Measurements from ENCODE around the gene KRTAP20-3.

KRTAP20-3 gene

GRCh38 chr21:30615199-30615598, 27.5 kb upstream of the KRTAP20-3 start:
- no peaks in the 10 kb centered on the region for H3K79me1 ChIP-seq (ENCODE audit: low read length)
- no peak overlapping the region for H3K9ac ChIP-seq (ENCODE audit: low read length)
- DNase-seq: no peak
- no peak overlapping the region for H4K8ac ChIP-seq (ENCODE audit: low read depth, low read length)
- no peak overlapping the region for H4K5ac ChIP-seq (ENCODE audit: low read length)
- no peak overlapping the region for H3K23ac ChIP-seq (ENCODE audit: low read length)
- no peak overlapping the region for H2AK5ac ChIP-seq (ENCODE audit: low read length)
- no peak overlapping the region for H3K4ac ChIP-seq (ENCODE audit: low read depth, low read length)
- no peaks in the 10 kb centered on the region for H3K79me2 ChIP-seq (ENCODE audit: control insufficient read depth, insufficient read depth, low read length)
- no peak overlapping the region for H3K18ac ChIP-seq (ENCODE audit: low read length)
- no peak overlapping the region for H2BK15ac ChIP-seq (replicated peaks; ENCODE audit: low read depth)
- no peaks in the 10 kb centered on the region for H3K4me1 ChIP-seq (ENCODE audit: control insufficient read depth, low read depth, low read length)
- H2BK120ac ChIP-seq (ENCODE audit: low read depth, low read length): no peak overlapping the region
- no peak overlapping the region for H2BK5ac ChIP-seq (ENCODE audit: low read length)
- no peak overlapping the region for H3K4me3 ChIP-seq (ENCODE audit: low read length)
- no peaks in the 10 kb centered on the region for H3K36me3 ChIP-seq (ENCODE audit: control insufficient read depth, insufficient read depth, low read length)
- H3K27me3 ChIP-seq (ENCODE audit: insufficient read depth, low read length, poor library complexity): no peaks in the 10 kb centered on the region
- H3K56ac ChIP-seq (ENCODE audit: low read length): no peak overlapping the region
- no peak overlapping the region for H3K27ac ChIP-seq (ENCODE audit: low read depth, low read length)
- H3K4me2 ChIP-seq (ENCODE audit: low read length): no peak overlapping the region

GRCh38 chr21:30616125-30616524, 26.5 kb upstream of the KRTAP20-3 start, which contains the start of gene KRTAP20-1:
KRTAP20-1 (plus strand) TSS chr21:30616425; CDS start chr21:30616455, 30 bp downstream.
- Histone ChIP-seq H3K79me1 (ENCODE audit: low read length) (no peaks in the 10 kb centered on the region), H3K56ac (ENCODE audit: low read length) (no peak within 1 kb of the TSS), H3K18ac (ENCODE audit: low read length) (no peak within 1 kb of the TSS), H3K36me3 (ENCODE audit: control insufficient read depth, insufficient read depth, low read length) (no peaks in the 10 kb centered on the region), H4K5ac (ENCODE audit: low read length) (no peak within 1 kb of the TSS), H3K27ac (ENCODE audit: low read depth, low read length) (no peak within 1 kb of the TSS), H3K4ac (ENCODE audit: low read depth, low read length) (no peak within 1 kb of the TSS), H3K4me1 (ENCODE audit: control insufficient read depth, low read depth, low read length) (no peaks in the 10 kb centered on the region), H4K8ac (ENCODE audit: low read depth, low read length) (no peak within 1 kb of the TSS), H3K27me3 (ENCODE audit: insufficient read depth, low read length, poor library complexity) (no peaks in the 10 kb centered on the region), H3K9ac (ENCODE audit: low read length) (no peak within 1 kb of the TSS), H3K23ac (ENCODE audit: low read length) (no peak within 1 kb of the TSS), H3K4me2 (ENCODE audit: low read length) (no peak within 1 kb of the TSS), H2AK5ac (ENCODE audit: low read length) (no peak within 1 kb of the TSS), H3K4me3 (ENCODE audit: low read length) (no peak within 1 kb of the TSS), H2BK15ac (replicated peaks; ENCODE audit: low read depth) (no peak within 1 kb of the TSS), H2BK120ac (ENCODE audit: low read depth, low read length) (no peak within 1 kb of the TSS), H2BK5ac (ENCODE audit: low read length) (no peak within 1 kb of the TSS), H3K79me2 (ENCODE audit: control insufficient read depth, insufficient read depth, low read length) (no peaks in the 10 kb centered on the region)
- no peak for DNase-seq
- WGBS (ENCODE audit: extremely low coverage, insufficient coverage, low lambda C conversion rate): no CpG with 5 or more reads among the region's 2 CpGs

- H2BK120ac ChIP-seq (ENCODE audit: low read depth, low read length): no peak overlapping the region
- no peaks in the 10 kb centered on the region for H3K79me2 ChIP-seq (ENCODE audit: control insufficient read depth, insufficient read depth, low read length)
- no peak overlapping the region for H3K23ac ChIP-seq (ENCODE audit: low read length)
- DNase-seq: no peak
- H4K8ac ChIP-seq (ENCODE audit: low read depth, low read length): no peak overlapping the region
- H3K27ac ChIP-seq (ENCODE audit: low read depth, low read length): no peak overlapping the region
- no peak overlapping the region for H2BK15ac ChIP-seq (replicated peaks; ENCODE audit: low read depth)
- no peak overlapping the region for H3K9ac ChIP-seq (ENCODE audit: low read length)
- no peaks in the 10 kb centered on the region for H3K27me3 ChIP-seq (ENCODE audit: insufficient read depth, low read length, poor library complexity)
- no peaks in the 10 kb centered on the region for H3K4me1 ChIP-seq (ENCODE audit: control insufficient read depth, low read depth, low read length)
- H4K5ac ChIP-seq (ENCODE audit: low read length): no peak overlapping the region
- no peak overlapping the region for H2AK5ac ChIP-seq (ENCODE audit: low read length)
- no peak overlapping the region for H3K4me2 ChIP-seq (ENCODE audit: low read length)
- H3K56ac ChIP-seq (ENCODE audit: low read length): no peak overlapping the region
- no peak overlapping the region for H2BK5ac ChIP-seq (ENCODE audit: low read length)
- no peak overlapping the region for H3K18ac ChIP-seq (ENCODE audit: low read length)
- H3K4ac ChIP-seq (ENCODE audit: low read depth, low read length): no peak overlapping the region
- no peaks in the 10 kb centered on the region for H3K36me3 ChIP-seq (ENCODE audit: control insufficient read depth, insufficient read depth, low read length)
- no peak overlapping the region for H3K4me3 ChIP-seq (ENCODE audit: low read length)
- no peaks in the 10 kb centered on the region for H3K79me1 ChIP-seq (ENCODE audit: low read length)
Measured at GRCh38 chr21:30620080-30620479, 22.6 kb upstream of the KRTAP20-3 start.

- Histone ChIP-seq H3K4me3 (ENCODE audit: low read length) (no peak within 1 kb of the TSS), H3K4me2 (ENCODE audit: low read length) (no peak within 1 kb of the TSS), H2BK15ac (replicated peaks; ENCODE audit: low read depth) (no peak within 1 kb of the TSS), H3K9ac (ENCODE audit: low read length) (no peak within 1 kb of the TSS), H3K79me1 (ENCODE audit: low read length) (no peaks in the 10 kb centered on the region), H4K8ac (ENCODE audit: low read depth, low read length) (no peak within 1 kb of the TSS), H2BK5ac (ENCODE audit: low read length) (no peak within 1 kb of the TSS), H2BK120ac (ENCODE audit: low read depth, low read length) (no peak within 1 kb of the TSS), H3K4me1 (ENCODE audit: control insufficient read depth, low read depth, low read length) (no peaks in the 10 kb centered on the region), H3K27ac (ENCODE audit: low read depth, low read length) (no peak within 1 kb of the TSS), H3K23ac (ENCODE audit: low read length) (no peak within 1 kb of the TSS), H3K18ac (ENCODE audit: low read length) (no peak within 1 kb of the TSS), H4K5ac (ENCODE audit: low read length) (no peak within 1 kb of the TSS), H2AK5ac (ENCODE audit: low read length) (no peak within 1 kb of the TSS), H3K56ac (ENCODE audit: low read length) (no peak within 1 kb of the TSS), H3K4ac (ENCODE audit: low read depth, low read length) (no peak within 1 kb of the TSS), H3K36me3 (ENCODE audit: control insufficient read depth, insufficient read depth, low read length) (no peaks in the 10 kb centered on the region), H3K27me3 (ENCODE audit: insufficient read depth, low read length, poor library complexity) (no peaks in the 10 kb centered on the region), H3K79me2 (ENCODE audit: control insufficient read depth, insufficient read depth, low read length) (no peaks in the 10 kb centered on the region)
- no peak for DNase-seq
- no CpG with 5 or more reads among the region's 3 CpGs for WGBS (ENCODE audit: extremely low coverage, insufficient coverage, low lambda C conversion rate)
Measured at GRCh38 chr21:30620522-30620921, 22.1 kb upstream of the KRTAP20-3 start, which contains the start of gene KRTAP20-4. KRTAP20-4 (plus strand) TSS chr21:30620627.

GRCh38 chr21:30623362-30623761, 19.3 kb upstream of the KRTAP20-3 start:
- WGBS (ENCODE audit: extremely low coverage, insufficient coverage, low lambda C conversion rate): no CpG with 5 or more reads among the region's 3 CpGs
- Histone ChIP-seq H3K4me3 (ENCODE audit: low read length) (no peak overlapping the region), H3K36me3 (ENCODE audit: control insufficient read depth, insufficient read depth, low read length) (no peaks in the 10 kb centered on the region), H3K56ac (ENCODE audit: low read length) (no peak overlapping the region), H3K79me1 (ENCODE audit: low read length) (no peaks in the 10 kb centered on the region), H3K27ac (ENCODE audit: low read depth, low read length) (no peak overlapping the region), H2BK120ac (ENCODE audit: low read depth, low read length) (no peak overlapping the region), H2BK15ac (replicated peaks; ENCODE audit: low read depth) (no peak overlapping the region), H3K18ac (ENCODE audit: low read length) (no peak overlapping the region), H3K23ac (ENCODE audit: low read length) (no peak overlapping the region), H4K8ac (ENCODE audit: low read depth, low read length) (no peak overlapping the region), H3K4me2 (ENCODE audit: low read length) (no peak overlapping the region), H3K79me2 (ENCODE audit: control insufficient read depth, insufficient read depth, low read length) (no peaks in the 10 kb centered on the region), H4K5ac (ENCODE audit: low read length) (no peak overlapping the region), H3K27me3 (ENCODE audit: insufficient read depth, low read length, poor library complexity) (no peaks in the 10 kb centered on the region), H2BK5ac (ENCODE audit: low read length) (no peak overlapping the region), H3K4ac (ENCODE audit: low read depth, low read length) (no peak overlapping the region), H3K9ac (ENCODE audit: low read length) (no peak overlapping the region), H3K4me1 (ENCODE audit: control insufficient read depth, low read depth, low read length) (no peaks in the 10 kb centered on the region), H2AK5ac (ENCODE audit: low read length) (no peak overlapping the region)
- DNase-seq: no peak

GRCh38 chr21:30625449-30626165, 17.1 kb upstream of the KRTAP20-3 start:
- no peak overlapping the region for H2AK5ac ChIP-seq (ENCODE audit: low read length)
- no peak overlapping the region for H3K27ac ChIP-seq (ENCODE audit: low read depth, low read length)
- no peaks in the 10 kb centered on the region for H3K27me3 ChIP-seq (ENCODE audit: insufficient read depth, low read length, poor library complexity)
- no peak overlapping the region for H3K23ac ChIP-seq (ENCODE audit: low read length)
- no peak overlapping the region for H2BK5ac ChIP-seq (ENCODE audit: low read length)
- H3K79me2 ChIP-seq (ENCODE audit: control insufficient read depth, insufficient read depth, low read length): no peaks in the 10 kb centered on the region
- no peaks in the 10 kb centered on the region for H3K79me1 ChIP-seq (ENCODE audit: low read length)
- H3K4me2 ChIP-seq (ENCODE audit: low read length): no peak overlapping the region
- H4K8ac ChIP-seq (ENCODE audit: low read depth, low read length): no peak overlapping the region
- no peak overlapping the region for H3K9ac ChIP-seq (ENCODE audit: low read length)
- no peaks in the 10 kb centered on the region for H3K36me3 ChIP-seq (ENCODE audit: control insufficient read depth, insufficient read depth, low read length)
- no peak overlapping the region for H3K56ac ChIP-seq (ENCODE audit: low read length)
- no peak overlapping the region for H2BK120ac ChIP-seq (ENCODE audit: low read depth, low read length)
- no peak overlapping the region for H2BK15ac ChIP-seq (replicated peaks; ENCODE audit: low read depth)
- WGBS (ENCODE audit: extremely low coverage, insufficient coverage, low lambda C conversion rate): no CpG with 5 or more reads among the region's 4 CpGs
- no peak overlapping the region for H4K5ac ChIP-seq (ENCODE audit: low read length)
- DNase-seq: peak; percentile 4
- no peak overlapping the region for H3K4ac ChIP-seq (ENCODE audit: low read depth, low read length)
- no peak overlapping the region for H3K4me3 ChIP-seq (ENCODE audit: low read length)
- H3K18ac ChIP-seq (ENCODE audit: low read length): no peak overlapping the region
- H3K4me1 ChIP-seq (ENCODE audit: control insufficient read depth, low read depth, low read length): no peaks in the 10 kb centered on the region
